WERI-Rb-1 (cell line): ENCODE data around the gene ACOXL.
"Not testable (repeated sequence)": the region's sequence is repeated elsewhere in the genome, so short reads cannot be mapped to it uniquely, and the experiment has no call there.

ENCODE experiments used
- DNase-seq: peaks from one replicate; pipeline ENCODE4 v3.0.0-alpha.2; 2020
- H3K27ac ChIP-seq: fragments of 250-450 bp; sonication (Bioruptor Pico); 2 replicates; pipeline ENCODE4 v1.5.1; 2020; ENCODE audit warnings: mild to moderate bottlenecking, moderate library complexity
- H3K27me3 ChIP-seq: fragments of 250-450 bp; sonication (Bioruptor Pico); 2 replicates; pipeline ENCODE4 v1.5.1; 2021; ENCODE audit warnings: mild to moderate bottlenecking, low read depth, moderate library complexity; ENCODE audit not compliant: insufficient read depth, severe bottlenecking
- H3K36me3 ChIP-seq: fragments of 250-450 bp; sonication (Bioruptor Pico); 2 replicates; pipeline ENCODE4 v1.5.1; 2020; ENCODE audit warnings: mild to moderate bottlenecking, moderate library complexity
- H3K4me3 ChIP-seq: 2 replicates; pipeline ENCODE4 v1.5.1; 2011; ENCODE audit warnings: low read depth, mild to moderate bottlenecking, control low read depth, low read length
- H3K9me3 ChIP-seq: fragments of 250-450 bp; sonication (Bioruptor Pico); 2 replicates; pipeline ENCODE4 v1.5.1; 2021; ENCODE audit warnings: mild to moderate bottlenecking, moderate library complexity; ENCODE audit not compliant: severe bottlenecking
- TF ChIP-seq, protein P1 (sequence below): IDR thresholded peaks from 2 replicates; pipeline ENCODE4 v1.5.1; 2011; ENCODE audit warnings: low read depth, mild to moderate bottlenecking, control low read depth, inconsistent platforms, low read length

Gene ACOXL

DNA sequence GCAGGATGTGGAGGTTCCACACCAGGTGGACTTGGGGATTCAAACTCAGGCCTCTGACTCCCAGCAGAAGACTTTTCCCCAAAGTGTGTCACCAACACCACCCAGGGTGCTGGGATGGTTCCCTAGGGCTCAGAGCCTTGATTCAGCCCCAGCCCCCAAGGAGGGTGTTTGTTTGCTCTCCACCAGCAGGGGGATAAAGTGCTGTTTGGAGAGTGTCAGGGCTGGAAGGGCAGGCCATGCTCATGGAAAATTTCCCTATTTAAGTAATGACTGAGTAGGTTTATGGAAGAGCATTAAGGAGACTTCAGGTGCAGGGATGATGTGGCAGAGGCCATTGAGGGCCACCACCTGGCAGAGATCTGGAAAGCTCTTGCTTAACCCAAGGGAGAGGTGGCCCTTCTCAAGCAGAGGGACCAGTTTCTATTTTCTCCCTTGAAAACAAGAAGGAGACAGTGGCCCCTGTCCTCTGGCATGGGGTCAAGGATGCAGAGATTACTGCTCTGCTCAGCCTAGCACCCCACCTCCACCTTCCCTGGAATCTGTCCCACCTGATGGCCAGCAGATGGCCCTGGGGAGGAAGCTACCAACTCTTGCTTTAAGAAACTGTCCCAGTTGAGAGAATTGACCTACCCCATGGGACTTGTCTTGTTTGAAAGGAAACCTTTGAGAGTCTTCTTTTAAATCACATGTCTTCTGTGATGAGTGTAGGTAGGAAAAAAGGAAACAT is 122.1 kb downstream of the ACOXL start:
- H3K4me3 ChIP-seq: no peak overlapping the region
- no peaks in the 10 kb centered on the region for H3K9me3 ChIP-seq
- no peaks in the 10 kb centered on the region for H3K36me3 ChIP-seq
- TF ChIP-seq, protein P1, sequence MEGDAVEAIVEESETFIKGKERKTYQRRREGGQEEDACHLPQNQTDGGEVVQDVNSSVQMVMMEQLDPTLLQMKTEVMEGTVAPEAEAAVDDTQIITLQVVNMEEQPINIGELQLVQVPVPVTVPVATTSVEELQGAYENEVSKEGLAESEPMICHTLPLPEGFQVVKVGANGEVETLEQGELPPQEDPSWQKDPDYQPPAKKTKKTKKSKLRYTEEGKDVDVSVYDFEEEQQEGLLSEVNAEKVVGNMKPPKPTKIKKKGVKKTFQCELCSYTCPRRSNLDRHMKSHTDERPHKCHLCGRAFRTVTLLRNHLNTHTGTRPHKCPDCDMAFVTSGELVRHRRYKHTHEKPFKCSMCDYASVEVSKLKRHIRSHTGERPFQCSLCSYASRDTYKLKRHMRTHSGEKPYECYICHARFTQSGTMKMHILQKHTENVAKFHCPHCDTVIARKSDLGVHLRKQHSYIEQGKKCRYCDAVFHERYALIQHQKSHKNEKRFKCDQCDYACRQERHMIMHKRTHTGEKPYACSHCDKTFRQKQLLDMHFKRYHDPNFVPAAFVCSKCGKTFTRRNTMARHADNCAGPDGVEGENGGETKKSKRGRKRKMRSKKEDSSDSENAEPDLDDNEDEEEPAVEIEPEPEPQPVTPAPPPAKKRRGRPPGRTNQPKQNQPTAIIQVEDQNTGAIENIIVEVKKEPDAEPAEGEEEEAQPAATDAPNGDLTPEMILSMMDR: peak; percentile 23; the same call in 1 of the 2 replicates
- peaks cover 91% of the 10 kb centered on the region for H3K27me3 ChIP-seq
- no peak overlapping the region for H3K27ac ChIP-seq
- no peak for DNase-seq

DNA sequence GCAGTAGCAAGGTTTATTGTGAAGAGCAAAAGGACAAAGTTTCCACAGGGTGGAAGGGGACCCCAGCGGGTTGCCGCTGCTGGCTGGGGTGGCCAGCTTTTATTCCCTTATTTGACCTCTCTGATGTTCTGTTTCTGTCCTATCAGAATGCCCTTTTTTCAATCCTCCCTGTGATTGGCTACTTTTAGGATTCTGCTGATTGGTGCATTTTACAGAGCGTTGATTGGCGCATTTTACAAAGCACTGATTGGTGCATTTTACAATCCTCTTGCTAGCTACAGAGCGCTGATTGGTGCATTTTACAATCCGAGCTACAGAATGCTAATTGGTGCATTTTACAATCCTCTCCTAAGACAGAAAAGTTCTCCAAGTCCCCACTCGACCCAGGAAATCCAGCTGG is 123.5 kb downstream of the ACOXL start:
- DNase-seq, H3K36me3 ChIP-seq: not testable (repeated sequence)

GRCh38 chr2:110858135-110858725 is 125.9 kb downstream of the ACOXL start:
- no peak for DNase-seq
- TF ChIP-seq, protein P1: no peak
- Histone ChIP-seq H3K4me3 (no peak overlapping the region), H3K36me3 (no peaks in the 10 kb centered on the region), H3K27ac (no peak overlapping the region), H3K9me3 (no peaks in the 10 kb centered on the region), H3K27me3 (peaks cover 94% of the 10 kb centered on the region)

More for the DNA sequence above, 123.5 kb downstream of the ACOXL start:
- H3K27me3 ChIP-seq: peaks cover 91% of the 10 kb centered on the region
- H3K27ac ChIP-seq, H3K9me3 ChIP-seq, H3K4me3 ChIP-seq: not testable (repeated sequence)

- DNase-seq: no peak
- no peak overlapping the region for H3K27ac ChIP-seq
- no peaks in the 10 kb centered on the region for H3K9me3 ChIP-seq
These were observed 126.8 kb downstream of the ACOXL start for GRCh38 chr2:110858993-110859701.

DNA sequence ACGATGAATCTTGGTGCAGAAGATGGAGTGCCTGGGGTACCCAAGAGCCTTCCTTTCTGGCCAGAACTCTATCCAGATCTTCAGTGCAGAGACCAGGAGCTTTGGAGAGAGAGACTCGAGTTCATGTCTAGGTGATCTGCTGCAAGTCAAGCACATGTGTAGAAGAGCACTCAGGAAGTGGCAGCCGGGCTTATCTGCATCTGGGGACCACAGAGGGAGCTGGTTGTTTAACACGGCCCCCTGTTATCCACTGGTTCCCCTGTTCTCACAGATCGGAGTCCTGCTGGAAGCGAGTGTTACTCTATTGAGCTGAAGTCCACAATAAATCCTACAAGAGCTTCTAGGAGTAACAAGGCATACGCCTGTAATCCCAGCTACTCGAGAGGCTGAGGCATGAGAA is 128.3 kb downstream of the ACOXL start:
- Histone ChIP-seq H3K27me3 (peaks cover 96% of the 10 kb centered on the region), H3K4me3 (no peak overlapping the region), H3K27ac (no peak overlapping the region), H3K36me3 (no peaks in the 10 kb centered on the region), H3K9me3 (no peaks in the 10 kb centered on the region)
- no peak for DNase-seq
- TF ChIP-seq, protein P1: no peak

More at GRCh38 chr2:110858993-110859701, 126.8 kb downstream of the ACOXL start:
- H3K27me3 ChIP-seq: peaks cover 93% of the 10 kb centered on the region
- TF ChIP-seq, protein P1: no peak
- no peaks in the 10 kb centered on the region for H3K36me3 ChIP-seq
- H3K4me3 ChIP-seq: no peak overlapping the region

DNA sequence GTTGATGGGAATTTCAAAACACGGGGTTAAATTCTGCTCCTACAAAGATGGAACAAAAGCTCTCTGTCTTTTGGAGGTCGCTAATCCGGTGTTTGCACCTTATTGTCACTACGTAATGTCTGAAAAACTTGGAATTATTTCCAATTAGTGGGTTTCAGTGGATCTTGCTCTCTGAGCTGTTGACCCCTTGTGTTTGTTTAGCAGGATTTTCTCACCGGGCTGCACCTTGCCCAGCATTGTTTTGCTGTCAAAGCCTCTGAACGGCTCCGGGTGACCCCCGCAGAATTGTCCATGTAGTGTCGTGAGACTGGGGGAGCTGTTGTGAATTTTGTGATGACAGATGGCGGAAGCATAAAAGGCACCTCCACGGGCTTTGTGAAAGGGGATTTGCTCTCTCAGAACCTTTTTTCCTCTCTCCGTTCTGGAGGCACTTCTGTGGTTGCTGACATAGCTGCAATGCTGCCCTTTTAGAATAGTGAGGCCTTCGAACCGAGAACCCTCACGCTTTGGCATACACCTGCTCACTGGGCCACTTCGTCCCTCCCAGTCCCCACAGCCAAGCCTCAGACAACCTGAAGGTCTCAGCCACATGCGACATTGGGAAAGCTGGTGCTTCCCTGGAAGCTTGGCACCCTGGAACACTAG is 129.4 kb downstream of the ACOXL start:
- Histone ChIP-seq H3K36me3 (no peaks in the 10 kb centered on the region), H3K9me3 (no peaks in the 10 kb centered on the region), H3K27me3 (peaks cover 97% of the 10 kb centered on the region), H3K4me3 (no peak overlapping the region), H3K27ac (no peak overlapping the region)
- no peak for DNase-seq
- TF ChIP-seq, protein P1: no peak
